ENCODE measurements around the gene GEMIN5. TPM values are rescaled to one million over a fixed set of nuclear protein-coding genes. Genes with fewer than 3 reads are reported as not detected.
A peak's percentile ranks its signal among the peaks of the same experiment; 100 is the strongest.

Gene GEMIN5
- total RNA-seq, 2 experiments from 2014 or later: 2.7 to 3.7 TPM

GRCh38 chr5:154947778-154948177 lies 9.8 kb upstream of the GEMIN5 start:
- Mint-ChIP-seq H3K27me3 (no peaks in the 10 kb centered on the region), H3K4me3 (no peak overlapping the region), H3K36me3 (ENCODE audit: low read depth) (peaks cover 42% of the 10 kb centered on the region), H3K9me3 (no peaks in the 10 kb centered on the region), H3K4me1 (ENCODE audit: low read depth) (peaks cover 37% of the 10 kb centered on the region), H3K27ac (no peak overlapping the region)
- CTCF ChIA-PET: no interaction called here
- H3K27me3 ChIP-seq (ENCODE audit: control insufficient read depth in 1 of 2, insufficient read depth in 2 of 2, low read length in 2 of 2): no peaks in the 10 kb centered on the region
- no peak for TF ChIP-seq CTCF (IDR thresholded peaks at IDR 0.05)
- peaks cover 8% of the 10 kb centered on the region for H3K4me1 ChIP-seq (ENCODE audit: insufficient read depth, low read length)
- no peak overlapping the region for H3K4me3 ChIP-seq (ENCODE audit: low read length)
- intact Hi-C loops (cut with DNase I, micrococcal nuclease): loop anchor here in 1 of 2 experiments (10.0 kb wide), 2 partner anchors 293 to 1987 kb away; no protein-coding TSS in a partner anchor
- H3K36me3 ChIP-seq (ENCODE audit: insufficient read depth, low read length): peaks cover 22% of the 10 kb centered on the region
- H3K27ac ChIP-seq (ENCODE audit: low read depth in 1 of 2, low read length in 2 of 2): no peak overlapping the region
- ATAC-seq (ENCODE audit: poor library complexity): no peak
- no peaks in the 10 kb centered on the region for H3K9me3 ChIP-seq (ENCODE audit: control insufficient read depth in 1 of 2, insufficient read depth in 1 of 2, low read length in 2 of 2)
- DNase-seq: no peak
- POLR2A ChIA-PET: no interaction called here

GRCh38 chr5:154945695-154946301 lies 7.8 kb upstream of the GEMIN5 start:
- H3K4me1 Mint-ChIP-seq (ENCODE audit: low read depth): peaks cover 52% of the 10 kb centered on the region
- H3K4me3 Mint-ChIP-seq: no peak overlapping the region
- H3K9me3 Mint-ChIP-seq: no peaks in the 10 kb centered on the region
- intact Hi-C loops (cut with DNase I, micrococcal nuclease): loop anchor here (2.0 to 10.0 kb wide), 4 partner anchors 87 to 1989 kb away; partner anchors contain the start of gene CNOT8 (in 1 of the 2)
- peak; percentile 79 for TF ChIP-seq CTCF (IDR thresholded peaks at IDR 0.05)
- Histone ChIP-seq H3K4me3 (ENCODE audit: low read length) (no peak overlapping the region), H3K27ac (ENCODE audit: low read depth in 1 of 2, low read length in 2 of 2) (no peak overlapping the region), H3K36me3 (ENCODE audit: insufficient read depth, low read length) (peaks cover 22% of the 10 kb centered on the region), H3K27me3 (ENCODE audit: control insufficient read depth in 1 of 2, insufficient read depth in 2 of 2, low read length in 2 of 2) (no peaks in the 10 kb centered on the region), H3K4me1 (ENCODE audit: insufficient read depth, low read length) (peaks cover 15% of the 10 kb centered on the region), H3K9me3 (ENCODE audit: control insufficient read depth in 1 of 2, insufficient read depth in 1 of 2, low read length in 2 of 2) (no peaks in the 10 kb centered on the region)
- no peak overlapping the region for H3K27ac Mint-ChIP-seq
- H3K36me3 Mint-ChIP-seq (ENCODE audit: low read depth): peaks cover 39% of the 10 kb centered on the region
- DNase-seq: peak in 3 of 14 experiments; percentile 30 to 51 (median 39)
- ChIA-PET CTCF (no interaction called here), POLR2A (no interaction called here)
- H3K27me3 Mint-ChIP-seq: no peaks in the 10 kb centered on the region
- no peak for ATAC-seq (ENCODE audit: poor library complexity)

- H3K9me3 Mint-ChIP-seq: no peaks in the 10 kb centered on the region
- POLR2A ChIA-PET: no interaction called here
- H3K4me1 ChIP-seq (ENCODE audit: insufficient read depth, low read length): peaks cover 22% of the 10 kb centered on the region
- ATAC-seq (ENCODE audit: poor library complexity) (no peak), DNase-seq (no peak)
- peaks cover 17% of the 10 kb centered on the region for H3K36me3 ChIP-seq (ENCODE audit: insufficient read depth, low read length)
- no peak overlapping the region for H3K27ac ChIP-seq (ENCODE audit: low read depth in 1 of 2, low read length in 2 of 2)
- TF ChIP-seq CTCF (IDR thresholded peaks at IDR 0.05): no peak
- H3K27ac Mint-ChIP-seq: no peak overlapping the region
- H3K27me3 Mint-ChIP-seq: no peaks in the 10 kb centered on the region
- intact Hi-C loops (cut with DNase I, micrococcal nuclease): loop anchor here (2.0 to 10.0 kb wide), 6 partner anchors 86 to 1990 kb away; partner anchors contain the start of genes CNOT8 (in 1 of the 2), GALNT10 (in 1 of the 2) and LARP1 (in 1 of the 2)
- peaks cover 51% of the 10 kb centered on the region for H3K4me1 Mint-ChIP-seq (ENCODE audit: low read depth)
- no peaks in the 10 kb centered on the region for H3K9me3 ChIP-seq (ENCODE audit: control insufficient read depth in 1 of 2, insufficient read depth in 1 of 2, low read length in 2 of 2)
- H3K36me3 Mint-ChIP-seq (ENCODE audit: low read depth): peaks cover 30% of the 10 kb centered on the region
- no peak overlapping the region for H3K4me3 Mint-ChIP-seq
- H3K4me3 ChIP-seq (ENCODE audit: low read length): no peak overlapping the region
- CTCF ChIA-PET: interaction anchor here (0.6 kb wide), 1 partner anchor 106 kb away, joined by 3 read pairs; no protein-coding TSS in a partner anchor
- H3K27me3 ChIP-seq (ENCODE audit: control insufficient read depth in 1 of 2, insufficient read depth in 2 of 2, low read length in 2 of 2): no peaks in the 10 kb centered on the region
These were observed 6.7 kb upstream of the GEMIN5 start for GRCh38 chr5:154944716-154945115.

All from CD4-positive, alpha-beta T cell (primary cell).